H1 (cell line): ENCODE results near the gene TOP2B. TPM values are rescaled to one million over a fixed set of nuclear protein-coding genes. Genes with fewer than 3 reads are reported as not detected.

Source experiments
- CTCF ChIA-PET: fragments of 300-600 bp; sonication (Branson Sonifier 250); formaldehyde crosslinking; loops from one replicate; lab custom pipeline; 2021; ENCODE audit not compliant: partially characterized antibody; lab: Charles Lee
- POLR2A ChIA-PET: fragments of 300-600 bp; sonication (Branson Sonifier 250); formaldehyde crosslinking; loops from one replicate; lab custom pipeline; 2021; ENCODE audit warnings: inconsistent platforms; ENCODE audit not compliant: partially characterized antibody; lab: Charles Lee
- DNase-seq, 2 experiments: peaks; one replicate each; pipeline versions ENCODE4 v3.0.0 to v3.0.0-alpha.2; 2010 to 2022; ENCODE audit warnings: low spot score in 2 of 2, low read depth in 1 of 2, mixed read lengths in 1 of 2
- FAIRE-seq: peaks from 2 replicates; lab custom pipeline; 2011; peaks lifted over from hg19 to GRCh38; lab: Jason Lieb, UNC
- H2AFZ ChIP-seq: 2 replicates; pipeline ENCODE4 v1.8.1; 2012; ENCODE audit warnings: low read length, inconsistent platforms
- H2AK5ac ChIP-seq: 2 replicates; pipeline ENCODE4 v1.6.1; 2013; ENCODE audit warnings: low read depth, low read length
- H2BK120ac ChIP-seq: replicated peaks from 2 replicates; pipeline ENCODE3; 2013; ENCODE audit warnings: low read depth, low read length, inconsistent platforms
- H2BK12ac ChIP-seq: 2 replicates; pipeline ENCODE4 v1.6.1; 2013; ENCODE audit warnings: low read depth, low read length
- H2BK15ac ChIP-seq: 2 replicates; pipeline ENCODE4 v1.6.1; 2013; ENCODE audit warnings: low read length
- H2BK20ac ChIP-seq: 2 replicates; pipeline ENCODE4 v1.6.1; 2013; ENCODE audit warnings: low read length
- H2BK5ac ChIP-seq: 2 replicates; pipeline ENCODE4 v1.6.1; 2013; ENCODE audit warnings: low read depth, low read length
- H3K14ac ChIP-seq: 2 replicates; pipeline ENCODE4 v1.6.1; 2013; ENCODE audit warnings: inconsistent platforms; ENCODE audit not compliant: insufficient read length
- H3K18ac ChIP-seq: 2 replicates; pipeline ENCODE4 v1.6.1; 2013; ENCODE audit warnings: low read length; ENCODE audit errors: extremely low read depth
- H3K23ac ChIP-seq: 2 replicates; pipeline ENCODE4 v1.6.1; 2013; ENCODE audit warnings: inconsistent platforms; ENCODE audit not compliant: insufficient read length
- H3K23me2 ChIP-seq: 2 replicates; pipeline ENCODE4 v1.6.1; 2013; ENCODE audit warnings: low read depth, low read length
- H3K27ac ChIP-seq: 2 replicates; pipeline ENCODE4 v1.6.1; 2011; ENCODE audit warnings: low read depth, low read length, inconsistent platforms
- H3K27me3 ChIP-seq, 4 experiments: replicated peaks in 1 of 4; 1 replicate in 1 of 4; 2 replicates in 3 of 4; pipeline versions ENCODE4 v1.6.1 to v1.8.1; 2011 to 2013; ENCODE audit warnings: low read length in 3 of 4, mild to moderate bottlenecking in 3 of 4, inconsistent platforms in 2 of 4, mixed read lengths in 2 of 4, moderate library complexity in 1 of 4; ENCODE audit not compliant: control insufficient read depth in 3 of 4, insufficient read depth in 3 of 4; ENCODE audit errors: extremely low read depth in 1 of 4
- H3K36me3 ChIP-seq, 4 experiments: 2 replicates each; pipeline versions ENCODE4 v1.6.1 to v1.8.1; 2011 to 2013; ENCODE audit warnings: mild to moderate bottlenecking in 4 of 4, low read length in 3 of 4, moderate library complexity in 2 of 4, control low read depth in 1 of 4, inconsistent platforms in 1 of 4; ENCODE audit not compliant: insufficient read depth in 4 of 4, control insufficient read depth in 2 of 4
- H3K4ac ChIP-seq: replicated peaks from 2 replicates; pipeline ENCODE3; 2013; ENCODE audit warnings: low read length, low read depth, mixed read lengths, inconsistent platforms; ENCODE audit not compliant: insufficient read length
- H3K4me1 ChIP-seq, 4 experiments: replicated peaks in 1 of 4; 1 replicate in 1 of 4; 2 replicates in 3 of 4; pipeline versions ENCODE4 v1.6.1 to v1.8.1; 2011 to 2013; ENCODE audit warnings: low read length in 3 of 4, inconsistent platforms in 2 of 4, mixed read lengths in 1 of 4; ENCODE audit not compliant: insufficient read depth in 4 of 4, control insufficient read depth in 3 of 4
- H3K4me2 ChIP-seq, 2 experiments: 2 replicates each; pipeline versions ENCODE4 v1.6.1 to v1.8.1; 2011 to 2013; ENCODE audit warnings: low read depth in 2 of 2, low read length in 2 of 2, control low read depth in 1 of 2, inconsistent platforms in 1 of 2, mild to moderate bottlenecking in 1 of 2; ENCODE audit not compliant: insufficient read depth in 1 of 2
- H3K4me3 ChIP-seq, 4 experiments: fragments of 200-600, 300-600 bp in 1 of 4; sonication (generic), shearing (Covaris generic), sonication (Bioruptor Twin) in 1 of 4; 2 replicates each; pipeline versions ENCODE4 v1.5.1 to v1.8.1; 2011 to 2016; ENCODE audit warnings: low read length in 4 of 4, low read depth in 3 of 4, control low read depth in 2 of 4, inconsistent platforms in 2 of 4, mild to moderate bottlenecking in 2 of 4, mixed read lengths in 1 of 4, moderate library complexity in 1 of 4; ENCODE audit not compliant: insufficient read depth in 2 of 4; ENCODE audit errors: extremely low read depth in 1 of 4
- H3K56ac ChIP-seq: replicated peaks from 2 replicates; pipeline ENCODE3; 2013; ENCODE audit warnings: low read depth, mild to moderate bottlenecking, mixed read lengths, low read length, inconsistent platforms; ENCODE audit not compliant: insufficient read length
- H3K79me1 ChIP-seq: 2 replicates; pipeline ENCODE4 v1.6.1; 2013; ENCODE audit warnings: low read depth, low read length, control low read depth
- H3K79me2 ChIP-seq, 2 experiments: 2 replicates each; pipeline versions ENCODE4 v1.6.1 to v1.8.1; 2012 to 2013; ENCODE audit warnings: low read length in 2 of 2, mild to moderate bottlenecking in 2 of 2, inconsistent platforms in 1 of 2; ENCODE audit not compliant: insufficient read depth in 2 of 2, control insufficient read depth in 1 of 2
- H3K9ac ChIP-seq, 4 experiments: replicated peaks in 1 of 4; 1 replicate in 1 of 4; 2 replicates in 3 of 4; pipeline versions ENCODE4 v1.6.1 to v1.8.1; 2011 to 2013; ENCODE audit warnings: low read depth in 3 of 4, low read length in 3 of 4, control low read depth in 2 of 4, mild to moderate bottlenecking in 2 of 4, moderate library complexity in 2 of 4, inconsistent platforms in 1 of 4; ENCODE audit errors: extremely low read depth in 1 of 4
- H3K9me3 ChIP-seq, 2 experiments: 2 replicates each; pipeline versions ENCODE4 v1.6.1 to v1.8.1; 2012 to 2013; ENCODE audit warnings: mild to moderate bottlenecking in 2 of 2, moderate library complexity in 2 of 2, control low read depth in 1 of 2, inconsistent platforms in 1 of 2, low read depth in 1 of 2, low read length in 1 of 2, mixed read lengths in 1 of 2; ENCODE audit not compliant: insufficient read depth in 2 of 2
- H4K20me1 ChIP-seq, 2 experiments: replicated peaks in 1 of 2; 2 replicates each; pipeline versions ENCODE3 to v1.8.1; 2011 to 2013; ENCODE audit warnings: inconsistent platforms in 2 of 2, low read length in 2 of 2, mild to moderate bottlenecking in 1 of 2; ENCODE audit not compliant: insufficient read depth in 2 of 2, control insufficient read depth in 1 of 2
- H4K5ac ChIP-seq: 2 replicates; pipeline ENCODE4 v1.6.1; 2013; ENCODE audit warnings: low read length, low read depth, mixed read lengths, inconsistent platforms; ENCODE audit not compliant: insufficient read length
- H4K8ac ChIP-seq: 2 replicates; pipeline ENCODE4 v1.8.0; 2013; ENCODE audit warnings: mild to moderate bottlenecking, moderate library complexity, low read length, inconsistent platforms; ENCODE audit not compliant: insufficient read depth; ENCODE audit errors: extremely low read depth
- H4K91ac ChIP-seq: replicated peaks from 2 replicates; pipeline ENCODE3; 2013; ENCODE audit warnings: low read length, mixed read lengths, inconsistent platforms; ENCODE audit not compliant: insufficient read length
- ASH2L ChIP-seq: fragments of 200-600, 300-600 bp; sonication (generic); IDR thresholded peaks from one replicate; pipeline ENCODE4 v1.7.1; 2017; ENCODE audit warnings: low read length
- BCL11A ChIP-seq, 2 experiments: IDR thresholded peaks; one replicate each; pipeline ENCODE4 v1.6.1; 2011; ENCODE audit warnings: low read depth in 2 of 2, low read length in 2 of 2, mild to moderate bottlenecking in 2 of 2
- CBX8 ChIP-seq: fragments of 300-800, 300-1000 bp; sonication (generic); IDR thresholded peaks from 2 replicates; pipeline ENCODE4 v1.7.1; 2016; ENCODE audit warnings: low read depth, low read length, borderline replicate concordance
- CEBPB ChIP-seq: IDR thresholded peaks from 2 replicates; pipeline ENCODE4 v1.6.1; 2012; ENCODE audit warnings: low read depth, low read length
- CREB1 ChIP-seq: IDR thresholded peaks from 2 replicates; pipeline ENCODE4 v1.6.1; 2012; ENCODE audit warnings: inconsistent platforms
- EGR1 ChIP-seq: IDR thresholded peaks from 2 replicates; pipeline ENCODE4 v1.6.1; 2011; ENCODE audit warnings: low read depth, low read length, borderline replicate concordance
- EZH2 ChIP-seq: fragments of 200-600 bp; sonication (generic); IDR thresholded peaks from 2 replicates; pipeline ENCODE4 v1.7.1; 2012; ENCODE audit warnings: low read depth, mild to moderate bottlenecking, moderate library complexity, low read length, inconsistent platforms; ENCODE audit not compliant: severe bottlenecking
- JUND ChIP-seq: IDR thresholded peaks from 2 replicates; pipeline ENCODE4 v1.6.1; 2011; ENCODE audit warnings: mild to moderate bottlenecking, improper control_type of control experiment, low read length
- KDM1A ChIP-seq: fragments of 200-600, 300-600 bp; sonication (generic); IDR thresholded peaks from 2 replicates; pipeline ENCODE4 v1.7.1; 2016; ENCODE audit warnings: mild to moderate bottlenecking, low read length, borderline replicate concordance
- KDM4A ChIP-seq: IDR thresholded peaks from one replicate; pipeline ENCODE4 v1.7.1; 2012; ENCODE audit warnings: low read depth, mild to moderate bottlenecking, moderate library complexity, low read length, inconsistent platforms; ENCODE audit not compliant: severe bottlenecking
- NRF1 ChIP-seq: IDR thresholded peaks from 2 replicates; pipeline ENCODE4 v1.6.1; 2011; ENCODE audit warnings: mild to moderate bottlenecking, low read depth, low read length, improper control_type of control experiment
- PHF8 ChIP-seq: fragments of 200-600 bp; sonication (generic); conservative IDR thresholded peaks from 2 replicates; pipeline ENCODE4 v1.7.1; 2012; ENCODE audit warnings: low read depth, mild to moderate bottlenecking, inconsistent platforms, low read length, moderate library complexity
- POLR2AphosphoS5 ChIP-seq: IDR thresholded peaks from 2 replicates; pipeline ENCODE4 v1.6.1; 2011; ENCODE audit warnings: low read depth, low read length
- RXRA ChIP-seq: IDR thresholded peaks from 2 replicates; pipeline ENCODE4 v1.6.1; 2011; ENCODE audit warnings: low read depth, mild to moderate bottlenecking, low read length, moderate library complexity; ENCODE audit not compliant: insufficient read depth
- SP1 ChIP-seq: IDR thresholded peaks from 2 replicates; pipeline ENCODE4 v1.6.1; 2011; ENCODE audit warnings: low read depth, low read length
- SP4 ChIP-seq: IDR thresholded peaks from 2 replicates; pipeline ENCODE4 v1.6.1; 2012; ENCODE audit warnings: low read length, inconsistent platforms
- SRF ChIP-seq: IDR thresholded peaks from 2 replicates; pipeline ENCODE4 v1.6.1; 2011; ENCODE audit warnings: mild to moderate bottlenecking, low read depth, low read length, moderate library complexity
- WGBS, 2 experiments: shearing (Covaris generic) in 1 of 2; methylation state at CpG; one replicate each; pipeline versions ENCODE4 v1.1.6 to v1.1.7; 2013 to 2015; ENCODE audit warnings: low lambda C conversion rate in 2 of 2, mixed read lengths in 2 of 2, inconsistent platforms in 1 of 2, low coverage in 1 of 2, missing lambda C conversion rate in 1 of 2; ENCODE audit not compliant: insufficient replicate concordance in 2 of 2, insufficient coverage in 1 of 2, insufficient read length in 1 of 2; ENCODE audit errors: extremely low coverage in 1 of 2, missing lambda C conversion rate in 1 of 2; 5-methylcytosine and 5-hydroxymethylcytosine counted together
- polyA plus RNA-seq, 7 experiments: library from polyadenylated mRNA; depleted of rRNA in 3 of 7; stranded (reverse) in 5 of 7; unstranded in 2 of 7; fragments of >200 nt in 5 of 7; fragments of 200-250 nt in 2 of 7; gene quantifications; 1 replicate in 5 of 7; 2 replicates in 1 of 7; 4 replicates in 1 of 7; pipeline versions ENCODE4 v1.2.1 to v1.2.3, GENCODE V29; 2011 to 2013; ENCODE audit warnings: missing spikeins in 2 of 7, mixed read lengths in 2 of 7
- total RNA-seq: library from RNA; stranded (reverse); fragmentation: NEBNext Ultra II Directional; extraction: Animal tissue kit (Norgen Biotek cat#: 25700); gene quantifications from 2 replicates; pipeline ENCODE4 v1.2.1, GENCODE V29; 2021

The TOP2B gene
- total and polyA plus RNA-seq, 2 of the 8 experiments (the other 6 are each of a cell fraction or from before 2014, with no cell fraction given), result 34.9 to 206 TPM

DNA sequence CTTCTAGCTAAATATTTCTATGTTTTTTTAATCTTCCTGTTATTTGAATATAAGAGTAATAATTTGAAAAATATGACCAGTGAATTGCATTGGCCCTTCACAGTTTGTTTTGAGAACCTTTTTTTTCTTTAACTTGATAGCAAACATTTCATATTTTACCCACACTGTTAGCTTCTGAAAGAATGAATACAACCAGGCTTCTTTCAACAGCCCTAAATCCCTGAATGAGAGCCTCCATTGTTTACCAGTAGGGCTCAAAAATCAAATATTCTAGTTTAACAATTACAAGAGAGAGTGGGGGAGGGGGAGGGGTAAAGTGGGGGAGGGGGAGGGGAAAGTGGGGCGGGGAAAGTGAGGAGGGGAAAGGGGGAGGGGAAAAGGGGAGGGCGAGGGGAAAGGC, 14.5 kb upstream of the TOP2B start:
- H2BK120ac ChIP-seq, result no peak overlapping the region
- H4K5ac ChIP-seq, result no peak overlapping the region
- H3K14ac ChIP-seq, result no peak overlapping the region
- no peak overlapping the region for H3K4me2 ChIP-seq
- no peaks in the 10 kb centered on the region for H4K20me1 ChIP-seq
- no peak overlapping the region for H2BK5ac ChIP-seq
- H3K18ac ChIP-seq, result no peak overlapping the region
- no peak overlapping the region for H3K23ac ChIP-seq
- H3K36me3 ChIP-seq, result no peaks in the 10 kb centered on the region
- H3K4ac ChIP-seq, result no peak overlapping the region
- FAIRE-seq (no peak), DNase-seq (no peak)
- no peaks in the 10 kb centered on the region for H3K9me3 ChIP-seq
- H3K9ac ChIP-seq, result no peak overlapping the region
- H2BK20ac ChIP-seq, result no peak overlapping the region
- H3K23me2 ChIP-seq, result no peaks in the 10 kb centered on the region
- H2AK5ac ChIP-seq, result no peak overlapping the region
- H3K56ac ChIP-seq, result no peak overlapping the region
- H2BK15ac ChIP-seq, result no peak overlapping the region
- H4K91ac ChIP-seq, result no peak overlapping the region
- H3K27me3 ChIP-seq, result no peaks in the 10 kb centered on the region
- H2BK12ac ChIP-seq, result no peak overlapping the region
- H3K27ac ChIP-seq, result no peak overlapping the region
- H4K8ac ChIP-seq, result no peak overlapping the region
- WGBS, 2 experiments, result 71% methylated on average over 1 of the region's 2 CpGs; no CpG with 5 or more reads in 1 of the 2 experiments
- H3K4me3 ChIP-seq, result no peak overlapping the region
- POLR2A ChIA-PET, result interaction anchor here (1.4 kb wide), 1 partner anchor 102 kb away, joined by 3 read pairs; no protein-coding TSS in a partner anchor
- H3K79me2 ChIP-seq, result no peaks in the 10 kb centered on the region
- H2AFZ ChIP-seq, result no peak overlapping the region
- no peaks in the 10 kb centered on the region; a peak in 1 of 7 replicates for H3K4me1 ChIP-seq
- CTCF ChIA-PET, result interaction anchor here (1.0 kb wide), 1 partner anchor 13 kb away, joined by 3 read pairs; no protein-coding TSS in a partner anchor
- H3K79me1 ChIP-seq, result no peaks in the 10 kb centered on the region
- TF ChIP-seq BCL11A (IDR thresholded peaks at IDR 0.05; ENCODE audit: low read depth in 2 of 2, low read length in 2 of 2) (no peak), KDM1A (no peak), KDM4A (no peak), PHF8 (no peak), JUND (no peak), ASH2L (no peak), CBX8 (no peak), RXRA (no peak), EGR1 (no peak), NRF1 (no peak), CEBPB (no peak), CREB1 (no peak), SRF (no peak), POLR2AphosphoS5 (no peak), SP1 (no peak), EZH2 (no peak), SP4 (no peak)
